CD4-positive, CD25-positive, alpha-beta regulatory T cell (primary cell): ENCODE results near the gene TNS2. TPM values are rescaled to one million over a fixed set of nuclear protein-coding genes. Genes with fewer than 3 reads are reported as not detected.

Source experiments
- ATAC-seq, 2 donors: fragments of 150-1000 bp; cut with Tn5 transposase; one replicate each; pipeline ENCODE4 v1.10.0; 2021; ENCODE audit warnings: low read depth in 2 of 2, moderate number of reproducible peaks in 2 of 2, moderate library complexity in 1 of 2
- DNase-seq, 3 donors: peaks; one replicate each; pipeline versions ENCODE4 v3.0.0 to v3.0.0-alpha.2; 2012 to 2022; ENCODE audit warnings: mixed read lengths in 1 of 3
- H3K27ac ChIP-seq: one replicate; pipeline ENCODE4 v1.7.0; 2013; ENCODE audit warnings: mild to moderate bottlenecking, low read length; ENCODE audit not compliant: insufficient read depth, poor library complexity, severe bottlenecking
- H3K27me3 ChIP-seq: one replicate; pipeline ENCODE4 v1.7.0; 2013; ENCODE audit warnings: low read length; ENCODE audit not compliant: control insufficient read depth, insufficient read depth
- H3K36me3 ChIP-seq: one replicate; pipeline ENCODE4 v1.7.0; 2013; ENCODE audit warnings: mild to moderate bottlenecking, low read length, moderate library complexity; ENCODE audit not compliant: control insufficient read depth, insufficient read depth
- H3K4me1 ChIP-seq: 2 replicates; pipeline ENCODE4 v1.7.0; 2013; ENCODE audit warnings: mild to moderate bottlenecking, low read length; ENCODE audit not compliant: insufficient read depth, control insufficient read depth, poor library complexity, severe bottlenecking
- H3K4me3 ChIP-seq: one replicate; pipeline ENCODE4 v1.7.0; 2013; ENCODE audit warnings: low read depth, mild to moderate bottlenecking, low read length, moderate library complexity
- H3K9me3 ChIP-seq, 2 experiments: 1 replicate in 1 of 2; 2 replicates in 1 of 2; pipeline ENCODE4 v1.7.0; 2013; ENCODE audit warnings: low read length in 2 of 2, mild to moderate bottlenecking in 1 of 2, moderate library complexity in 1 of 2; ENCODE audit not compliant: control insufficient read depth in 2 of 2
- H3K27ac Mint-ChIP-seq, 3 donors: one replicate each; pipeline ENCODE4 v1.8.0; 2020 to 2022; ENCODE audit warnings: mild to moderate bottlenecking in 3 of 3, mixed read lengths in 3 of 3, moderate library complexity in 2 of 3
- H3K27me3 Mint-ChIP-seq: one replicate; pipeline ENCODE4 v1.8.0; 2022; ENCODE audit warnings: mild to moderate bottlenecking, mixed read lengths
- H3K36me3 Mint-ChIP-seq: one replicate; pipeline ENCODE4 v1.8.0; 2020; ENCODE audit warnings: mixed read lengths
- H3K4me1 Mint-ChIP-seq, 4 donors: one replicate each; pipeline ENCODE4 v1.8.0; 2020 to 2022; ENCODE audit warnings: mixed read lengths in 4 of 4, mild to moderate bottlenecking in 1 of 4
- H3K4me3 Mint-ChIP-seq, 4 donors: one replicate each; pipeline ENCODE4 v1.8.0; 2020 to 2022; ENCODE audit warnings: mild to moderate bottlenecking in 4 of 4, mixed read lengths in 4 of 4, moderate library complexity in 3 of 4
- H3K9me3 Mint-ChIP-seq, 7 donors: one replicate each; pipeline ENCODE4 v1.8.0; 2020 to 2022; ENCODE audit warnings: mixed read lengths in 7 of 7, mild to moderate bottlenecking in 3 of 7, moderate library complexity in 2 of 7
- polyA plus RNA-seq, 4 donors: library from polyadenylated mRNA; unstranded; fragments of 300-500 nt; fragmentation: Illumina TruSeq; gene quantifications; one replicate each; pipeline ENCODE4 v1.2.3, GENCODE V29; 2021
- total RNA-seq: library from RNA; stranded (reverse); gene quantifications from one replicate; pipeline ENCODE4 v1.2.3, GENCODE V29; 2022

Gene TNS2
- total and polyA plus RNA-seq, 5 donors from 2014 or later, result 0.09 to 1.4 TPM; not detected in 3

- Mint-ChIP-seq H3K9me3 (no peaks in the 10 kb centered on the region), H3K36me3 (peaks cover 10% of the 10 kb centered on the region), H3K4me3 (no peak overlapping the region), H3K27me3 (no peaks in the 10 kb centered on the region), H3K4me1 (peaks cover 0 to 9% (median 3%) of the 10 kb centered on the region in 4 donors), H3K27ac (peak overlapping the region in 1 of 3 donors; percentile 46)
- no peak overlapping the region for H3K4me3 ChIP-seq
- no peaks in the 10 kb centered on the region for H3K4me1 ChIP-seq
- peaks cover 13% of the 10 kb centered on the region for H3K36me3 ChIP-seq
- no peak for DNase-seq
- H3K9me3 ChIP-seq, result no peaks in the 10 kb centered on the region
- no peak overlapping the region for H3K27ac ChIP-seq
- H3K27me3 ChIP-seq, result no peaks in the 10 kb centered on the region
- ATAC-seq, result no peak
Measured at GRCh38 chr12:53060721-53061276, 10.9 kb downstream of the TNS2 start.

GRCh38 chr12:53061404-53062010 lies 11.6 kb downstream of the TNS2 start:
- H3K36me3 ChIP-seq, result peaks cover 17% of the 10 kb centered on the region
- H3K27ac ChIP-seq, result no peak overlapping the region
- H3K4me3 ChIP-seq, result no peak overlapping the region
- H3K27ac Mint-ChIP-seq, result peak overlapping the region; percentile 29 to 76 (median 46)
- peaks cover 0 to 14% (median 6%) of the 10 kb centered on the region in 4 donors for H3K4me1 Mint-ChIP-seq
- no peaks in the 10 kb centered on the region for H3K9me3 Mint-ChIP-seq
- H3K36me3 Mint-ChIP-seq, result peaks cover 17% of the 10 kb centered on the region
- no peaks in the 10 kb centered on the region for H3K9me3 ChIP-seq
- DNase-seq (no peak), ATAC-seq (no peak)
- no peak overlapping the region for H3K4me3 Mint-ChIP-seq
- no peaks in the 10 kb centered on the region for H3K27me3 Mint-ChIP-seq
- no peaks in the 10 kb centered on the region for H3K27me3 ChIP-seq
- no peaks in the 10 kb centered on the region for H3K4me1 ChIP-seq

- H3K27me3 ChIP-seq, result no peaks in the 10 kb centered on the region
- Mint-ChIP-seq H3K4me3 (no peak overlapping the region), H3K4me1 (peaks cover 0 to 14% (median 5%) of the 10 kb centered on the region in 4 donors), H3K36me3 (peaks cover 19% of the 10 kb centered on the region), H3K27ac (no peak overlapping the region), H3K9me3 (no peaks in the 10 kb centered on the region), H3K27me3 (no peaks in the 10 kb centered on the region)
- no peak overlapping the region for H3K27ac ChIP-seq
- H3K9me3 ChIP-seq, result no peaks in the 10 kb centered on the region
- H3K4me3 ChIP-seq, result no peak overlapping the region
- no peak for DNase-seq
- no peak for ATAC-seq
- peaks cover 17% of the 10 kb centered on the region for H3K36me3 ChIP-seq
- no peaks in the 10 kb centered on the region for H3K4me1 ChIP-seq
Measured at GRCh38 chr12:53062011-53062961, 12.4 kb downstream of the TNS2 start.

- peaks cover 0 to 14% (median 4%) of the 10 kb centered on the region in 4 donors for H3K4me1 Mint-ChIP-seq
- no peaks in the 10 kb centered on the region for H3K27me3 Mint-ChIP-seq
- Histone ChIP-seq H3K4me3 (no peak overlapping the region), H3K36me3 (peaks cover 22% of the 10 kb centered on the region), H3K27ac (no peak overlapping the region), H3K4me1 (no peaks in the 10 kb centered on the region), H3K9me3 (no peaks in the 10 kb centered on the region), H3K27me3 (no peaks in the 10 kb centered on the region)
- no peaks in the 10 kb centered on the region for H3K9me3 Mint-ChIP-seq
- H3K36me3 Mint-ChIP-seq, result peaks cover 20% of the 10 kb centered on the region
- DNase-seq (no peak), ATAC-seq (no peak)
- H3K27ac Mint-ChIP-seq, result peak overlapping the region in 2 of 3 donors; percentile 48 to 71
- H3K4me3 Mint-ChIP-seq, result no peak overlapping the region
Measured at GRCh38 chr12:53062977-53063707, 13.3 kb downstream of the TNS2 start.

- H3K4me3 Mint-ChIP-seq, result no peak overlapping the region
- DNase-seq (no peak), ATAC-seq (no peak)
- H3K9me3 ChIP-seq, result no peaks in the 10 kb centered on the region
- no peak overlapping the region for H3K4me3 ChIP-seq
- H3K27ac Mint-ChIP-seq, result peak overlapping the region in 2 of 3 donors; percentile 15 to 48
- peaks cover 22% of the 10 kb centered on the region for H3K36me3 ChIP-seq
- no peaks in the 10 kb centered on the region for H3K9me3 Mint-ChIP-seq
- no peaks in the 10 kb centered on the region for H3K27me3 ChIP-seq
- peaks cover 0 to 14% (median 7%) of the 10 kb centered on the region in 4 donors for H3K4me1 Mint-ChIP-seq
- no peaks in the 10 kb centered on the region for H3K4me1 ChIP-seq
- H3K27me3 Mint-ChIP-seq, result no peaks in the 10 kb centered on the region
- peaks cover 26% of the 10 kb centered on the region for H3K36me3 Mint-ChIP-seq
- no peak overlapping the region for H3K27ac ChIP-seq
Measured at GRCh38 chr12:53063708-53064612, 14.1 kb downstream of the TNS2 start.

GRCh38 chr12:53064613-53065436 lies 15.0 kb downstream of the TNS2 start:
- H3K36me3 Mint-ChIP-seq, result peaks cover 26% of the 10 kb centered on the region

More at GRCh38 chr12:53064613-53065436, 15.0 kb downstream of the TNS2 start:
- H3K27ac ChIP-seq, result no peak overlapping the region
- H3K4me3 Mint-ChIP-seq, result no peak overlapping the region
- H3K9me3 Mint-ChIP-seq, result no peaks in the 10 kb centered on the region
- H3K4me1 Mint-ChIP-seq, result peaks cover 0 to 14% (median 7%) of the 10 kb centered on the region in 4 donors
- ATAC-seq (no peak), DNase-seq (no peak)
- no peak overlapping the region for H3K4me3 ChIP-seq
- no peaks in the 10 kb centered on the region for H3K27me3 Mint-ChIP-seq
- H3K36me3 ChIP-seq, result peaks cover 29% of the 10 kb centered on the region
- H3K27me3 ChIP-seq, result no peaks in the 10 kb centered on the region
- no peaks in the 10 kb centered on the region for H3K4me1 ChIP-seq
- no peaks in the 10 kb centered on the region for H3K9me3 ChIP-seq
- H3K27ac Mint-ChIP-seq, result peak overlapping the region in 1 of 3 donors; percentile 79
